Fibroblast of upper back skin (primary cell): Measurements from ENCODE around the gene STT3B.
A peak's percentile ranks its signal among the peaks of the same experiment; 100 is the strongest.
"Not testable (repeated sequence)": the region's sequence is repeated elsewhere in the genome, so short reads cannot be mapped to it uniquely, and the experiment has no call there.

Experiments used
- DNase-seq: peaks from one replicate; pipeline ENCODE4 v3.0.0-alpha.2; 2013

The STT3B gene

GRCh38 chr3:31555204-31555603 is 22.5 kb downstream of the STT3B start:
- DNase-seq: no peak

- no peak for DNase-seq
Measured at GRCh38 chr3:31559872-31560534, 27.3 kb downstream of the STT3B start.

GRCh38 chr3:31561891-31562290 is 29.2 kb downstream of the STT3B start:
- DNase-seq: no peak

GRCh38 chr3:31562525-31562924 is 29.8 kb downstream of the STT3B start:
- no peak for DNase-seq

- DNase-seq: no peak
Measured at GRCh38 chr3:31565288-31565687, 32.6 kb downstream of the STT3B start.

GRCh38 chr3:31567036-31567435 is 34.3 kb downstream of the STT3B start:
- no peak for DNase-seq

- no peak for DNase-seq
Measured at GRCh38 chr3:31568649-31569048, 35.9 kb downstream of the STT3B start.

GRCh38 chr3:31571325-31571724 is 38.6 kb downstream of the STT3B start:
- no peak for DNase-seq

- no peak for DNase-seq
Measured at GRCh38 chr3:31572236-31573004, 39.7 kb downstream of the STT3B start.

- no peak for DNase-seq
Measured at GRCh38 chr3:31573036-31573779, 40.5 kb downstream of the STT3B start.

GRCh38 chr3:31575448-31575847 is 42.7 kb downstream of the STT3B start:
- DNase-seq: no peak

GRCh38 chr3:31576521-31576920 is 43.8 kb downstream of the STT3B start:
- no peak for DNase-seq

- no peak for DNase-seq
Measured at GRCh38 chr3:31577232-31577631, 44.5 kb downstream of the STT3B start.

GRCh38 chr3:31579828-31580227 is 47.1 kb downstream of the STT3B start:
- DNase-seq: no peak

- no peak for DNase-seq
Measured at GRCh38 chr3:31580645-31581044, 47.9 kb downstream of the STT3B start.

GRCh38 chr3:31581660-31582059 is 48.9 kb downstream of the STT3B start:
- peak; percentile 16 for DNase-seq

GRCh38 chr3:31589228-31589627 is 56.5 kb downstream of the STT3B start:
- DNase-seq: no peak

GRCh38 chr3:31590650-31591049 is 57.9 kb downstream of the STT3B start:
- no peak for DNase-seq

- DNase-seq: no peak
Measured at GRCh38 chr3:31592764-31593163, 60.0 kb downstream of the STT3B start.

GRCh38 chr3:31596176-31596575 is 63.5 kb downstream of the STT3B start:
- DNase-seq: no peak

- DNase-seq: no peak
Measured at GRCh38 chr3:31600431-31600830, 67.7 kb downstream of the STT3B start.

- not testable (repeated sequence) for DNase-seq
Measured at GRCh38 chr3:31605333-31605732, 72.6 kb downstream of the STT3B start.

- DNase-seq: no peak
Measured at GRCh38 chr3:31606453-31606852, 73.7 kb downstream of the STT3B start.
